T-helper 1 cell treated with Interleukin-12 subunit alpha and Interleukin-12 subunit beta and Interleukin-4 antibody, amounts not matched to agents 30 μg/mL and 1 μg/mL, for 36 hours (primary cell): ENCODE results near the gene SIN3B.
"Not testable (repeated sequence)": the region's sequence is repeated elsewhere in the genome, so short reads cannot be mapped to it uniquely, and the experiment has no call there.

Source experiments
- H3K27ac Mint-ChIP-seq: one replicate; pipeline ENCODE4 v1.8.0; 2021; ENCODE audit warnings: mild to moderate bottlenecking, mixed read lengths
- H3K27me3 Mint-ChIP-seq: one replicate; pipeline ENCODE4 v1.8.0; 2021; ENCODE audit warnings: low read depth, mixed read lengths
- H3K36me3 Mint-ChIP-seq: one replicate; pipeline ENCODE4 v1.8.0; 2021; ENCODE audit warnings: low read depth, mixed read lengths
- H3K4me1 Mint-ChIP-seq: one replicate; pipeline ENCODE4 v1.8.0; 2021; ENCODE audit warnings: low read depth, mixed read lengths
- H3K4me3 Mint-ChIP-seq: one replicate; pipeline ENCODE4 v1.8.0; 2021; ENCODE audit warnings: mild to moderate bottlenecking, moderate library complexity, mixed read lengths
- H3K9me3 Mint-ChIP-seq: one replicate; pipeline ENCODE4 v1.8.0; 2021; ENCODE audit warnings: mixed read lengths

Gene SIN3B

GRCh38 chr19:16869331-16869972 is 40.3 kb downstream of the SIN3B start:
- Mint-ChIP-seq H3K36me3 (peaks cover 20% of the 10 kb centered on the region), H3K4me3 (no peak overlapping the region), H3K4me1 (peaks cover 4% of the 10 kb centered on the region), H3K27ac (no peak overlapping the region), H3K9me3 (no peaks in the 10 kb centered on the region), H3K27me3 (no peaks in the 10 kb centered on the region)

- no peak overlapping the region for H3K4me3 Mint-ChIP-seq
- no peak overlapping the region for H3K27ac Mint-ChIP-seq
- H3K9me3 Mint-ChIP-seq, result no peaks in the 10 kb centered on the region
- no peaks in the 10 kb centered on the region for H3K27me3 Mint-ChIP-seq
- peaks cover 30% of the 10 kb centered on the region for H3K36me3 Mint-ChIP-seq
- H3K4me1 Mint-ChIP-seq, result peaks cover 14% of the 10 kb centered on the region
These were observed 42.7 kb downstream of the SIN3B start for GRCh38 chr19:16871871-16872270.

GRCh38 chr19:16872728-16873127 is 43.5 kb downstream of the SIN3B start:
- H3K9me3 Mint-ChIP-seq, result no peaks in the 10 kb centered on the region
- no peaks in the 10 kb centered on the region for H3K27me3 Mint-ChIP-seq
- peaks cover 21% of the 10 kb centered on the region for H3K4me1 Mint-ChIP-seq
- H3K36me3 Mint-ChIP-seq, result peaks cover 37% of the 10 kb centered on the region
- H3K27ac Mint-ChIP-seq, result no peak overlapping the region
- H3K4me3 Mint-ChIP-seq, result no peak overlapping the region

GRCh38 chr19:16873594-16873993 is 44.4 kb downstream of the SIN3B start:
- Mint-ChIP-seq H3K9me3 (no peaks in the 10 kb centered on the region), H3K27me3 (no peaks in the 10 kb centered on the region), H3K36me3 (peaks cover 35% of the 10 kb centered on the region), H3K27ac (no peak overlapping the region), H3K4me1 (peaks cover 21% of the 10 kb centered on the region), H3K4me3 (no peak overlapping the region)

GRCh38 chr19:16874250-16874977 is 45.2 kb downstream of the SIN3B start:
- peaks cover 21% of the 10 kb centered on the region for H3K4me1 Mint-ChIP-seq
- H3K27me3 Mint-ChIP-seq, result no peaks in the 10 kb centered on the region
- peak overlapping the region; percentile 45 for H3K27ac Mint-ChIP-seq
- H3K4me3 Mint-ChIP-seq, result no peak overlapping the region
- H3K36me3 Mint-ChIP-seq, result peaks cover 35% of the 10 kb centered on the region
- H3K9me3 Mint-ChIP-seq, result no peaks in the 10 kb centered on the region

GRCh38 chr19:16874978-16875299 is 45.7 kb downstream of the SIN3B start:
- peak overlapping the region; percentile 45 for H3K27ac Mint-ChIP-seq
- H3K36me3 Mint-ChIP-seq, result peaks cover 38% of the 10 kb centered on the region
- H3K4me1 Mint-ChIP-seq, result peaks cover 21% of the 10 kb centered on the region
- not testable (repeated sequence) for H3K9me3 Mint-ChIP-seq, H3K27me3 Mint-ChIP-seq, H3K4me3 Mint-ChIP-seq

GRCh38 chr19:16875584-16876555 is 46.7 kb downstream of the SIN3B start:
- Mint-ChIP-seq H3K4me3 (no peak overlapping the region), H3K36me3 (peaks cover 45% of the 10 kb centered on the region), H3K27ac (peak overlapping the region; percentile 49), H3K27me3 (no peaks in the 10 kb centered on the region), H3K4me1 (peaks cover 21% of the 10 kb centered on the region), H3K9me3 (peaks cover 7% of the 10 kb centered on the region)

GRCh38 chr19:16876904-16877361 is 47.7 kb downstream of the SIN3B start:
- Mint-ChIP-seq H3K36me3 (peaks cover 46% of the 10 kb centered on the region), H3K27ac (no peak overlapping the region), H3K4me1 (peaks cover 21% of the 10 kb centered on the region), H3K27me3 (no peaks in the 10 kb centered on the region), H3K9me3 (peaks cover 9% of the 10 kb centered on the region), H3K4me3 (no peak overlapping the region)

GRCh38 chr19:16877581-16877980 is 48.4 kb downstream of the SIN3B start:
- no peak overlapping the region for H3K4me3 Mint-ChIP-seq
- H3K36me3 Mint-ChIP-seq, result peaks cover 50% of the 10 kb centered on the region
- no peaks in the 10 kb centered on the region for H3K27me3 Mint-ChIP-seq
- H3K27ac Mint-ChIP-seq, result no peak overlapping the region
- peaks cover 21% of the 10 kb centered on the region for H3K4me1 Mint-ChIP-seq
- peaks cover 16% of the 10 kb centered on the region for H3K9me3 Mint-ChIP-seq

- no peak overlapping the region for H3K4me3 Mint-ChIP-seq
- H3K4me1 Mint-ChIP-seq, result peaks cover 21% of the 10 kb centered on the region
- no peak overlapping the region for H3K27ac Mint-ChIP-seq
- no peaks in the 10 kb centered on the region for H3K27me3 Mint-ChIP-seq
- H3K36me3 Mint-ChIP-seq, result peaks cover 52% of the 10 kb centered on the region
- peaks cover 22% of the 10 kb centered on the region for H3K9me3 Mint-ChIP-seq
These were observed 49.2 kb downstream of the SIN3B start for GRCh38 chr19:16878181-16878965.

GRCh38 chr19:16880884-16881554 is 51.8 kb downstream of the SIN3B start:
- Mint-ChIP-seq H3K4me1 (peaks cover 9% of the 10 kb centered on the region), H3K36me3 (peaks cover 33% of the 10 kb centered on the region), H3K27ac (no peak overlapping the region), H3K4me3 (no peak overlapping the region), H3K27me3 (no peaks in the 10 kb centered on the region), H3K9me3 (peaks cover 22% of the 10 kb centered on the region)

- peaks cover 26% of the 10 kb centered on the region for H3K36me3 Mint-ChIP-seq
- H3K27me3 Mint-ChIP-seq, result no peaks in the 10 kb centered on the region
- peaks cover 4% of the 10 kb centered on the region for H3K4me1 Mint-ChIP-seq
- peaks cover 22% of the 10 kb centered on the region for H3K9me3 Mint-ChIP-seq
- no peak overlapping the region for H3K4me3 Mint-ChIP-seq
- H3K27ac Mint-ChIP-seq, result no peak overlapping the region
These were observed 52.9 kb downstream of the SIN3B start for GRCh38 chr19:16882146-16882545.

- peaks cover 22% of the 10 kb centered on the region for H3K36me3 Mint-ChIP-seq
- no peak overlapping the region for H3K27ac Mint-ChIP-seq
- H3K9me3 Mint-ChIP-seq, result peaks cover 22% of the 10 kb centered on the region
- H3K4me3 Mint-ChIP-seq, result no peak overlapping the region
- no peaks in the 10 kb centered on the region for H3K27me3 Mint-ChIP-seq
- peaks cover 1% of the 10 kb centered on the region for H3K4me1 Mint-ChIP-seq
These were observed 54.3 kb downstream of the SIN3B start for GRCh38 chr19:16883522-16883921.
